ENCODE results near the gene USP31. TPM values are rescaled to one million over a fixed set of nuclear protein-coding genes. Genes with fewer than 3 reads are reported as not detected.

USP31 gene
- total and polyA plus RNA-seq, 2 of the 8 experiments (the other 6 are each of a cell fraction or from before 2014, with no cell fraction given): 6.7 to 19.0 TPM

GRCh38 chr16:23014592-23014991, 134.7 kb downstream of the USP31 start (continued):
- TF ChIP-seq RAD21 (IDR thresholded peaks at IDR 0.05 in 1 of 2, conservative IDR thresholded peaks at IDR 0.05 in 1 of 2; ENCODE audit: low read depth in 2 of 2, low read length in 2 of 2): no peak
- TF ChIP-seq HDAC2 (IDR thresholded peaks at IDR 0.05; ENCODE audit: borderline replicate concordance in 1 of 2, low read depth in 2 of 2, low read length in 2 of 2): no peak
- TF ChIP-seq SIX5 (IDR thresholded peaks at IDR 0.05; ENCODE audit: low read depth, low read length): no peak
- no peak for TF ChIP-seq KDM5A (IDR thresholded peaks at IDR 0.05; ENCODE audit: low read length)
- no peak for TF ChIP-seq NANOG (IDR thresholded peaks at IDR 0.05; ENCODE audit: insufficient read depth, low read depth, low read length, poor library complexity, severe bottlenecking)
- TF ChIP-seq CBX5 (IDR thresholded peaks at IDR 0.05; ENCODE audit: low read depth, low read length): no peak
- TF ChIP-seq SIRT6 (IDR thresholded peaks at IDR 0.05; ENCODE audit: low read length): no peak

Other genes starting within 250 kb of the USP31 start
- gene SCNN1G, start 33.3 kb upstream of the USP31 start, total RNA-seq (2021; fragmentation: NEBNext Ultra II Directional; extraction: Animal tissue kit (Norgen Biotek cat#: 25700)): 0.99 and 1.1 TPM in 2 replicates
- 0.73 and 1.9 TPM in 2 replicates for gene SCNN1G, start 33.3 kb upstream of the USP31 start, polyA plus RNA-seq (2011; rRNA removed)
- gene SCNN1B, start 152.8 kb upstream of the USP31 start, total RNA-seq (2021; fragmentation: NEBNext Ultra II Directional; extraction: Animal tissue kit (Norgen Biotek cat#: 25700)): 0.95 TPM in 1 of 2 replicates, not detected in the other
- gene SCNN1B, start 152.8 kb upstream of the USP31 start, polyA plus RNA-seq (2011; rRNA removed): 0.20 and 0.25 TPM in 2 replicates